GM06990 (cell line): ENCODE data around the gene SORBS1.
A peak's percentile ranks its signal among the peaks of the same experiment; 100 is the strongest.

Source experiments
- DNase-seq: peaks from one replicate; pipeline ENCODE4 v3.0.0-alpha.2; 2011; ENCODE audit not compliant: insufficient read length; ENCODE audit errors: extremely low read depth
- H3K27me3 ChIP-seq: replicated peaks from 2 replicates; pipeline ENCODE4 v1.6.0; 2011; ENCODE audit warnings: low read length; ENCODE audit not compliant: control insufficient read depth, insufficient read depth
- H3K36me3 ChIP-seq: 2 replicates; pipeline ENCODE4 v1.5.1; 2011; ENCODE audit warnings: low read length; ENCODE audit not compliant: control insufficient read depth, insufficient read depth
- H3K4me3 ChIP-seq: replicated peaks from 2 replicates; pipeline ENCODE4 v1.5.1; 2011; ENCODE audit warnings: low read depth, mild to moderate bottlenecking, control low read depth, low read length
- TF ChIP-seq, protein P1 (sequence below): IDR thresholded peaks from 2 replicates; pipeline ENCODE4 v1.5.1; 2011; ENCODE audit warnings: low read length, control low read depth, mild to moderate bottlenecking, inconsistent platforms; ENCODE audit not compliant: insufficient read depth, poor library complexity, severe bottlenecking

SORBS1 gene

DNA sequence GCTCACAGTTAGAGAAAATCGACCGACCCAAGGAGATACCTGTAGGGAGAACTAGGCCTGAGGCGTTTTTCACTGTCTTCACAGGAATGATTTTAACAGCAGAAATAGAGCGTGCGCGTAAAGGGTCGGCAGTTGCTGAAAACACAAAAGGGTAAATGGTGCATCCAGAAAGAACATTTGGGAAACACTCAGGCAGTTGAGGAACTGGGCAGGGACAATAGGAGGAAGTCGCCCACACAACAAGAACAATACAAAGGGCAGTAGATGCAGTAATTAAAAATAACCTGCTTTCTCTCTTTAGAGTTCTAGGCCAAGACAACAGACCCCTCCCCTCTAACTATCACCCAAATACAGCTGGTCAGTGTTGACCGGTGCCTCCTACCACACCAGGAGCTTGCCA is 126.6 kb downstream of the SORBS1 start:
- DNase-seq: no peak
- no peaks in the 10 kb centered on the region for H3K27me3 ChIP-seq
- TF ChIP-seq, protein P1, sequence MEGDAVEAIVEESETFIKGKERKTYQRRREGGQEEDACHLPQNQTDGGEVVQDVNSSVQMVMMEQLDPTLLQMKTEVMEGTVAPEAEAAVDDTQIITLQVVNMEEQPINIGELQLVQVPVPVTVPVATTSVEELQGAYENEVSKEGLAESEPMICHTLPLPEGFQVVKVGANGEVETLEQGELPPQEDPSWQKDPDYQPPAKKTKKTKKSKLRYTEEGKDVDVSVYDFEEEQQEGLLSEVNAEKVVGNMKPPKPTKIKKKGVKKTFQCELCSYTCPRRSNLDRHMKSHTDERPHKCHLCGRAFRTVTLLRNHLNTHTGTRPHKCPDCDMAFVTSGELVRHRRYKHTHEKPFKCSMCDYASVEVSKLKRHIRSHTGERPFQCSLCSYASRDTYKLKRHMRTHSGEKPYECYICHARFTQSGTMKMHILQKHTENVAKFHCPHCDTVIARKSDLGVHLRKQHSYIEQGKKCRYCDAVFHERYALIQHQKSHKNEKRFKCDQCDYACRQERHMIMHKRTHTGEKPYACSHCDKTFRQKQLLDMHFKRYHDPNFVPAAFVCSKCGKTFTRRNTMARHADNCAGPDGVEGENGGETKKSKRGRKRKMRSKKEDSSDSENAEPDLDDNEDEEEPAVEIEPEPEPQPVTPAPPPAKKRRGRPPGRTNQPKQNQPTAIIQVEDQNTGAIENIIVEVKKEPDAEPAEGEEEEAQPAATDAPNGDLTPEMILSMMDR: no peak
- no peak overlapping the region for H3K4me3 ChIP-seq
- no peaks in the 10 kb centered on the region for H3K36me3 ChIP-seq

DNA sequence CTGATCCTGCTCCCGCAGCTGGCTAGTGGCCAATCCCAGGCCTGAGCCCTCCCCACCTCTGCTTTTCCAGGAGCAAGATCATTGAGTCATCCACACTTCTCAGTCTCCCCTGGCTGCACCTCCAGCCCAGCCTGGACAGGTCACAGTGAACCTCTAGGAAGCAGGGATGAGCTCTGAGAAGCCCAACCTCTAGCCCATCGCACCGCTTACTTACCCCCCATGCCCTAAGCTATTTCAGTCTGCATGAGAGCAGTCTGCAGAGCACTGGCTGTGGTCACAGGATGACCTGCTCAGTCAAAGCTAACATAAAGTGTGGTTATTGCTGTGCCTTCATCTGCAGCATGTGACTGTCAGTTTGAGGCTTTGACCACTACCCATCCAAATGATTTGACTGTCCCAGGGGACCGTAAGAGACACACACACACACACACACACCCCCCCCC is 129.2 kb downstream of the SORBS1 start:
- DNase-seq: peak; percentile 32
- TF ChIP-seq, protein P1: no peak
- Histone ChIP-seq H3K27me3 (no peaks in the 10 kb centered on the region), H3K36me3 (no peaks in the 10 kb centered on the region), H3K4me3 (no peak overlapping the region)

DNA sequence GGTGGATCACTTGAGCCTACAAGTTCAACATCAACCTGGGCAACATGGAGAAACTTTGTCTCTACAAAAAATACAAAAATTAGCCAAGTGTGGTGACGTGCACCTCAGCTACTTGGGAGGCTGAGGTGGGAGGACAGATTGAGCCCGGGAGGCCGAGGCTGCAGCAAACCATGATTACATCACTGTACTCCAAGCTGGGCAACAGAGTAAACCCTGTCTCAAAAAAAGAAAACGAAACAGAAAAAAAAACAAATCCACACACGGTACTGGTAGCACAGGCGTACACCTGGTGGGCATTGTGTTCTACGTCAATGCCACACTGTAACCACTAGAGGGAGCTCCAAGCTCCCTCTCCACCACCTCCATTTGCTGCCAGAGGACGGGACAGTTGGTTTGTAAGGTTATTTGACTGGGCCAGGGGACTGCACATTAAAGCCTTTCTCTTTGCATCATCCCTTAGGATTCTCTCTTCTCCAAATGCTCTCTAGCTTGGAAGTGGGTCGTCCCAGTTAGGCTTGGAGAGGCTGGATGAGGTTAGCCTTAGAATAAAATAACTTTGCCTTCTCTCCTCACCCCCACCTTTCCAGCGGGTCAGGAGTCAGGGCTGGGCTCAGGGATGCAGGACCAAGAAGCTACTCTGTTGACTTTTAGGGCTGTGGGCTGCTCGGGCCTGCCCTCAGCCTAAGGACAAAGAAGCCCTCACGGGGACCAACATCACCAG is 130.8 kb downstream of the SORBS1 start:
- no peaks in the 10 kb centered on the region for H3K27me3 ChIP-seq

DNA sequence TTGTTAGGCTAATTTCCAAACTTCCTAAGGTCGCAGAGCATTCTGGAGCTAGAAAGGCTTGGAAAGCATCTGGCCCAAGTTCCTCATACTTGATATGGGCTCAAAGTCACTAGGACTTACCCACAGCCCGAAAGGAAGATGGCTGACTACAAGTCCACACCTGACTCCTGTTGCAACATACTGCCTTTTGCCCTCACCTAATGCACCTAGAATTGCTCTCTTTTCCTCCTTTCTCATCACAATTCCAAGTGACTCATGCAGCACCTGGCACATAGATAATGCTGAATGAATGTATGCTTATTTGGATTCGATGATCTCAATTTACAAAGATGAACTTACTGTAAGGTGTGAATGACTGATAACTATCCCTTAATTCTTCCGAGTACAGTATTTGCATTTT is 131.5 kb downstream of the SORBS1 start:
- no peak overlapping the region for H3K4me3 ChIP-seq
- DNase-seq: no peak
- TF ChIP-seq, protein P1: no peak
- H3K27me3 ChIP-seq: no peaks in the 10 kb centered on the region
- H3K36me3 ChIP-seq: no peaks in the 10 kb centered on the region

More for the DNA sequence above, 130.8 kb downstream of the SORBS1 start:
- no peak for DNase-seq
- H3K36me3 ChIP-seq: no peaks in the 10 kb centered on the region
- no peak overlapping the region for H3K4me3 ChIP-seq
- TF ChIP-seq, protein P1: peak; percentile 95

DNA sequence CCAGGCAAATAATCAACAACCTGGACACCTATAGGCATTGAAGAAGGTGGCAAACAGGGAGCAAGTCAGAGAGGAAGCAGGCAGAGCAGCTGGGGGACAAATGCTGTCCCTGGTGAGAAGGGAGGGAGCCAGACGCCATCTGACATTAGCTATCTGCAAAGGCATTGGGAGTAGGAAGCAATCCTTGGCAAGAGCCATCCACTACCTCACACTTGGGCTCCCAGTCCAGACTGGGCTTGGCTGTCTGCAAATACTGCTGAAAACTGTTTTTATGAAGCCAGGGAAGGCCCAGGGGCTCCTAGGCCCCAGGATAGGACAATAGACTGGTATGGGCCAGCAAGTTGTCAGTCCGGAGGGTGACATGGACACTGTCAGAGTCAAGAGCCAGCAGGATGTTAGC is 132.5 kb downstream of the SORBS1 start:
- Histone ChIP-seq H3K27me3 (no peaks in the 10 kb centered on the region), H3K36me3 (no peaks in the 10 kb centered on the region), H3K4me3 (no peak overlapping the region)
- no peak for DNase-seq
- TF ChIP-seq, protein P1: no peak
